Stimulated activated naive B cell treated with anti-CD40 and anti-IgM and Interleukin-4, amounts not matched to agents 10 μg/mL and 1 μg/mL and 100 μg/mL, for 72 hours (primary cell): Measurements from ENCODE around the gene RBP2.
"Not testable (repeated sequence)": the region's sequence is repeated elsewhere in the genome, so short reads cannot be mapped to it uniquely, and the experiment has no call there.

ENCODE experiments used
- ATAC-seq, 2 donors: fragments of 150-1000 bp; cut with Tn5 transposase; replicated peaks; 2 replicates each; pipeline ENCODE4 v1.10.0; 2021; ENCODE audit warnings: moderate library complexity in 1 of 2
- DNase-seq: peaks from one replicate; pipeline ENCODE4 v3.0.0; 2021
- H3K27ac Mint-ChIP-seq: one replicate; pipeline ENCODE4 v1.8.0; 2022; ENCODE audit warnings: mild to moderate bottlenecking, mixed read lengths
- H3K27me3 Mint-ChIP-seq, 2 donors: one replicate each; pipeline ENCODE4 v1.8.0; 2022; ENCODE audit warnings: mixed read lengths in 2 of 2
- H3K36me3 Mint-ChIP-seq, 2 donors: one replicate each; pipeline ENCODE4 v1.8.0; 2022; ENCODE audit warnings: mixed read lengths in 2 of 2, mild to moderate bottlenecking in 1 of 2
- H3K4me1 Mint-ChIP-seq, 2 donors: one replicate each; pipeline ENCODE4 v1.8.0; 2022; ENCODE audit warnings: mixed read lengths in 2 of 2, mild to moderate bottlenecking in 1 of 2
- H3K4me3 Mint-ChIP-seq, 2 donors: one replicate each; pipeline ENCODE4 v1.8.0; 2022; ENCODE audit warnings: mild to moderate bottlenecking in 2 of 2, mixed read lengths in 2 of 2, moderate library complexity in 1 of 2
- H3K9me3 Mint-ChIP-seq, 2 donors: one replicate each; pipeline ENCODE4 v1.8.0; 2022; ENCODE audit warnings: mixed read lengths in 2 of 2, mild to moderate bottlenecking in 1 of 2

Gene RBP2

DNA sequence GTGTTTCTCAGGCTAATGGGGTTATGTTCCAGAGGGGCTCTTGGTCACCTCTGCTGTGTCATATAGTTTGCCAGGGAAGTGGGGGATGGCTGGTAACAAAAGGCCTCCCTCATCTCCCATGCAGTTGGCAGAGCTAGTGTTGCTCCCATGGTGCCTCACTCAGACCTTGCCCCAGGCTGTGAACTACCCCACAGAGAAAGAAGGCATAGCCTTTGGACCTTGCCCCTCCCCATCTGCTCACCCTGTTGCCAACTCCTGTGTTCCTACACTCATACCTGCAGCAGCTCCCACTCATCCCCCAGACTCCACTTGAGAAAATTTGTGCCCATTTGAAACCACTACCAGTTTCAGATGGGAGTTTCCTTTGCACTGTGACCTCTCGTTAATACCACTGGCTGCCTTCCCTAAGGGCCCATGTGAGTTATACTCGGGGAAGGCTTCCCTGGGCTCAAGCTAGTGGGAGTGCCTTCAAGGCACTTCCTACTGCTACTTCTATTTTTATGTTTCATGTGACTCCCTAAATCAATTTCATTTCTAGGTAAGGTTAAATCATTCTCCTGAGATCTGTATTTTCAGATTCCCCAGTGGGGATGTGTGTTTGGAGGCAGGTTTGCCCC lies 61.6 kb downstream of the RBP2 start:
- no peak overlapping the region for H3K4me3 Mint-ChIP-seq
- H3K27me3 Mint-ChIP-seq = no peaks in the 10 kb centered on the region
- peaks cover 46 to 57% of the 10 kb centered on the region in 2 donors for H3K9me3 Mint-ChIP-seq
- H3K4me1 Mint-ChIP-seq = no peaks in the 10 kb centered on the region
- peaks cover 22 to 46% of the 10 kb centered on the region in 2 donors for H3K36me3 Mint-ChIP-seq
- ATAC-seq = no peak
- H3K27ac Mint-ChIP-seq = no peak overlapping the region
- no peak for DNase-seq

GRCh38 chr3:139412891-139413290 lies 63.4 kb downstream of the RBP2 start:
- Mint-ChIP-seq H3K9me3 (peaks cover 56 to 64% of the 10 kb centered on the region in 2 donors), H3K36me3 (peaks cover 19 to 47% of the 10 kb centered on the region in 2 donors)
- H3K4me1 Mint-ChIP-seq, H3K27ac Mint-ChIP-seq, ATAC-seq, DNase-seq, H3K27me3 Mint-ChIP-seq, H3K4me3 Mint-ChIP-seq: not testable (repeated sequence)
